TTC549 (cell line): ENCODE measurements around the gene FAM76B.

Experiments
- FAIRE-seq: peaks from 2 replicates; lab custom pipeline; 2012; peaks lifted over from hg19 to GRCh38; lab: Jason Lieb, UNC

Gene FAM76B

DNA sequence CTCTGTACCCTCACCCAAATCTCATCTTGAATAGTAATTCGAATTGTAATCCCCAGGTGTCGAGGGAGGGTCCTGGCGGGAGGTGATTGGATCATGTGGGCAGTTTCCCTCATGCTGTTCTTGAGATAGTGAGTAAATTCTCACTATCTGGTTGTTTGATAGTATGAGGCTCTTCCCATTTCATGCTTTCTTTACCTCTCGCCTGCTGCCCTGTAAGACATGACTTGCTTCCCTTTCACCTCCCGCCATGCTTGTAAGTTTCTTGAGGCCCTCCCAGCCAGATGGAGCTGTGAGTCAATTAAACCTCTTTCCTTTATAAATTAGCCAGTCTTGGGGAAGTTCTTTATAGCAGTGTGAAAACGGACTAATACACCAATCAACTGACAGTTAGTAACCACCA lies 60.1 kb downstream of the FAM76B start:
- no peak for FAIRE-seq

DNA sequence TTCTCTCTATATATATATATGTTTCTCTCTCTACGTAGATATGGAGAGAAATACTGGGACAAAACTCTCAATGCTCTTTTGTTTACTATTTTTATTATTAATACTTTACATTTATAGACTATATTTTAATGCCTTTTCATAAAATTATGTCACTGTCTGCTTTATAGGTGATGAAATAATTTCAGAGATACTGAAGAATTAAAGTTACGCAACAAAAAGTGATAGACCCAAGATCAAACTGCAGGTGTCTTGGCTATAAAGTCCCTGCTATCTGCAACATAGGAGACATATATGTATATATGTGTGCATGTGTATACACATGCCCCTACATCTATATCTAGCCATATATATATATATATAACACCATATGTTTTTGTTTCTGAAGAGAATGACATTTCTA lies 60.8 kb downstream of the FAM76B start:
- no peak for FAIRE-seq

DNA sequence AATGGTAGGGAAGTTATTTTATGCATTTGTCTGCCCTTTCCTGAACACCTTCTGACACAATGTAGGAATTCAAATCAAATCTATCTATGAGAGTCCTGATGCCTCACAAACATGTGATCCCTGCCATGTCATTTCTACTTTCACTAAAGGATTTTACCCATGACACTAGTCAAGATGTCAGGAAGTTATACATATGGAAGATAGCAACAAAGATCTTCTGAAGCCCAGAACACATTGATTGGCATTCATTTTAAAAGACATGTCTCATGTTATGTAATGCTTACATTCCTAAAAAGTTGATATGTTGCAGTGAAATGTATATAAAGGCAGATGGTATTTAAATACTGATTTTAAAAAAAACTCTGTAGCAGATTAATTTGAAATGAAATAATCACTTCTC lies 61.5 kb downstream of the FAM76B start:
- no peak for FAIRE-seq

DNA sequence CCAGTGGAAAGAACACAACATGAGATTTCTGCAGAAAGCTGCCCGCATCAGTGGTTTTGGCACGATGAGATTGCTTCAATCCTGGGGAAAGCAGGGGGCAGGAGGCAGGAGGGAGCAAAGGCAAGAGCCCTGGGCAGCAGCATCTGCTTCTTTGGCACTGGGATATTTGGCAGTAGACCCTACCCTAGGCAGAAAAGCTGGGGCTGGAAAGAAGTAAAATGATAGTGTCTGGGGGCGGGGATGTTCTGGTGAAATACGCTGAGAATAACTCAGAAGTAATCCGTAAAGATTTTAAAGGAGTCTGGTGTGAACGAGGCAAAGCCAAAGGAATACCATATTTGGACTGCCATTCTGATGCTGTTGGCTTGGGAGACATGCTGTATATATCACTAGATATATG lies 62.0 kb downstream of the FAM76B start:
- no peak for FAIRE-seq

DNA sequence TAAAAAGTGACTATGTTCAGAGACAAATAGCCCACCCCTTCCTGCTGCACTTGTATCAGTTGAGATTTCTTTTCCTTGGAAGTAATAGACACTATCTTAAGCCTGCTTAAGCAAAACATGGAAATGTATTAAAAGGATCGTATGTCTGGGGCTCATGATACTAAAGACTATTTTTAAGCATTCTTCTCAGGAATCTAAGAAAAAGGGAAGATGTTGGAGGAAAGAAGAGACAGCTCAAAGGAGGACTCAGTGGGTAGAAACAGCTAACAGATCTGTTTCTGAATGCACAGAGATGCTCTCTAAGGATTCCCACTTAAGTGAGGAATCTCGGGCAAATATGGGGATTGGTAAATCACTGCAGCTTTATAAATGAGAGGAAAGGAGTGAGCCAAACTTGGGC lies 62.5 kb downstream of the FAM76B start:
- FAIRE-seq, result no peak

DNA sequence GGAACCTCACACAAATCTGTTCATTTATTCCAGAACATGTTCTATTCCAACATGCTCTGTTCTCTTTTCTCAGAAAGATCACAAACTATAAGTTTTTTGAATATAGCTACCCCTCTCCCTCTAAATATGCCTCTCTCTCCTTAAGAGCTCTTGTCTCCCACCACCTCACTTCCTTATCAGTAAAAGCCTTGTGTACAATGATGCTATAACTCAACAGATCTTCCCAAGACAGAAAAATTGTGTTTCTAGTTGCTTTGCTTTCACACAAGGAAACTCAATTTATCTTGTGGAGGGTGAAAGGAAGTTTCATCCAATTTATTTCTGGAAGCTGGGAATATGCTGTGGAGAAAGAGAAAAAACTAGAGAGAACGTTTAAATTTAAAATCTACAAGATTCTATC lies 64.4 kb downstream of the FAM76B start:
- FAIRE-seq, result no peak

DNA sequence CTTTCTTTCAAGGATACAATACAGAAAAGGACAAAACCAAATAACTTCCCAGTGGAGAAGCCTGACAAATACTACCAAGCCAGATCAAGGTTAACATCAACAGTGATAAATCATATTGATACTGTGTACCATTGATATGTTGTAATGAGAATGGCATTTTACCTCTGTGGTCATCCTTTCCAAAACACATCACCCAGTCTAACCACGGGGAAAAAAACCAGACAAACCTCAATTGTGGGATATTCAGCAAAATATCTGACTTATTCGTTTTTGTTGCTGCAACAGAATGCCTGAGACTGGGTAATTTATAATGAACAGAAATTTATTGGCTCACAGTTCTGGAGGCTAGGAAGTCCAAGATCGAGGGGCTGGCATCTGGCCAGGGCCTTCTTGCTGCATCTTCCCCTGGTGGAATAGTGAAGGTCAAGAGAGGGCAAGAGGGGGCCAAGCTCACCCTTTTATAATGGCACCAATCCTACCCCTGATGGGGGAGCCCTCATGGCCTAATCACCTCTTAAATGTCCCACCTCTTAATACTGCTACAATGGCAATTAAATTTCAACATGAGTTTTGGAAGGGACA lies 66.1 kb downstream of the FAM76B start:
- no peak for FAIRE-seq

DNA sequence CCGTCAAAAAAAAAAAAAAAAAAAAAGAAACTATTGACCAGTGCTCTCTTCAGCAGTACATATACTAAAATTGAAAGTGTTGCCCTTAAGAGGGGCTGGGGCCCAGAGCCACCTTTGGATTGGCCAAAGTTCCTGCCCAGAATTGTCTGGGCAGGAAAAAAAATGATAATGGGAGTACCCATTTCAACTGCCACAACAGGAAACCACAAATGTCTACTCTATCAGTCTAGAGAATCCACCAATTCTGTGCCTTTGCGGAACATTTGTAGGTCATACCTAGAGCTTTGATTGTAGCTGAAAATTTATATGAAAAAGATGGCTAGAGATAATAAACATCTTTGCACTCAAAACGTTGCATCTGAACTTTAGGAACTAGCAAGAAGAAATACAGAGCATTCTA lies 69.4 kb downstream of the FAM76B start:
- FAIRE-seq, result no peak
